Activated CD8-positive, alpha-beta T cell treated with anti-CD3 and anti-CD28 coated beads for 36 hours (primary cell): ENCODE results near the gene CDKAL1. TPM values are rescaled to one million over a fixed set of nuclear protein-coding genes. Genes with fewer than 3 reads are reported as not detected.

ENCODE experiments used
- ATAC-seq: fragments of 200-7000 bp; cut with Tn5 transposase; one replicate; pipeline ENCODE4 v1.10.0; 2021; ENCODE audit warnings: mild to moderate bottlenecking, moderate library complexity
- CTCF ChIA-PET: fragments of 350-600 bp; sonication (Branson Sonifier 250); formaldehyde crosslinking; loops from one replicate; lab custom pipeline; 2021; ENCODE audit warnings: antibody characterized with exemption; lab: Charles Lee
- POLR2A ChIA-PET: fragments of 350-600 bp; sonication (Branson Sonifier 250); formaldehyde crosslinking; loops from one replicate; lab custom pipeline; 2021; ENCODE audit warnings: antibody characterized with exemption; lab: Charles Lee
- DNase-seq: peaks from one replicate; pipeline ENCODE4 v3.0.0-alpha.2; 2020
- H3K27ac Mint-ChIP-seq: one replicate; pipeline ENCODE4 v1.8.0; 2021; ENCODE audit warnings: mild to moderate bottlenecking, mixed read lengths
- H3K27me3 Mint-ChIP-seq: one replicate; pipeline ENCODE4 v1.8.0; 2021; ENCODE audit warnings: mixed read lengths
- H3K36me3 Mint-ChIP-seq: one replicate; pipeline ENCODE4 v1.8.0; 2021; ENCODE audit warnings: low read depth, mixed read lengths
- H3K4me1 Mint-ChIP-seq: one replicate; pipeline ENCODE4 v1.8.0; 2021; ENCODE audit warnings: low read depth, mixed read lengths
- H3K4me3 Mint-ChIP-seq: one replicate; pipeline ENCODE4 v1.8.0; 2021; ENCODE audit warnings: mild to moderate bottlenecking, moderate library complexity, mixed read lengths
- H3K9me3 Mint-ChIP-seq: one replicate; pipeline ENCODE4 v1.8.0; 2021; ENCODE audit warnings: mixed read lengths
- CTCF ChIP-seq: fragments of 200-600 bp; IDR thresholded peaks from one replicate; pipeline ENCODE4 v1.8.0; 2022; ENCODE audit warnings: antibody characterized with exemption, mild to moderate bottlenecking
- intact Hi-C: fragments of 100-400 bp; cut with micrococcal nuclease; formaldehyde crosslinking; loops from one replicate; pipeline ENCODE4 v1.10.0; 2022
- total RNA-seq, 2 experiments: library from RNA; stranded (reverse); gene quantifications; one replicate each; pipeline ENCODE4 v1.2.3, GENCODE V29; 2021

The CDKAL1 gene
- total RNA-seq, 2 experiments from 2014 or later, result 21.6 to 23.6 TPM

GRCh38 chr6:21198032-21198640 lies 663.9 kb downstream of the CDKAL1 start:
- ChIA-PET CTCF (no interaction called here), POLR2A (no interaction called here)
- DNase-seq, result no peak
- H3K27ac Mint-ChIP-seq, result no peak overlapping the region
- no peaks in the 10 kb centered on the region for H3K9me3 Mint-ChIP-seq
- H3K4me3 Mint-ChIP-seq, result no peak overlapping the region
- peaks cover 6% of the 10 kb centered on the region for H3K4me1 Mint-ChIP-seq
- TF ChIP-seq CTCF, result no peak
- ATAC-seq, result no peak
- peaks cover 31% of the 10 kb centered on the region for H3K36me3 Mint-ChIP-seq
- intact Hi-C loops, result no loop called here
- no peaks in the 10 kb centered on the region for H3K27me3 Mint-ChIP-seq

- ChIA-PET CTCF (no interaction called here), POLR2A (no interaction called here)
- no peak for TF ChIP-seq CTCF
- DNase-seq (no peak), ATAC-seq (no peak)
- Mint-ChIP-seq H3K27ac (no peak overlapping the region), H3K9me3 (no peaks in the 10 kb centered on the region), H3K36me3 (peaks cover 39% of the 10 kb centered on the region), H3K4me3 (no peak overlapping the region), H3K4me1 (peaks cover 6% of the 10 kb centered on the region), H3K27me3 (no peaks in the 10 kb centered on the region)
- intact Hi-C loops, result no loop called here
Measured at GRCh38 chr6:21199262-21199661, 665.0 kb downstream of the CDKAL1 start.

- ChIA-PET CTCF (no interaction called here), POLR2A (no interaction called here)
- intact Hi-C loops, result no loop called here
- Mint-ChIP-seq H3K9me3 (peaks cover 4% of the 10 kb centered on the region), H3K4me1 (peaks cover 6% of the 10 kb centered on the region), H3K27me3 (no peaks in the 10 kb centered on the region), H3K36me3 (peaks cover 49% of the 10 kb centered on the region), H3K4me3 (no peak overlapping the region), H3K27ac (no peak overlapping the region)
- DNase-seq (no peak), ATAC-seq (no peak)
- no peak for TF ChIP-seq CTCF
Measured at GRCh38 chr6:21200134-21200870, 666.0 kb downstream of the CDKAL1 start.

- no peaks in the 10 kb centered on the region for H3K27me3 Mint-ChIP-seq
- intact Hi-C loops, result no loop called here
- peaks cover 6% of the 10 kb centered on the region for H3K4me1 Mint-ChIP-seq
- peaks cover 4% of the 10 kb centered on the region for H3K9me3 Mint-ChIP-seq
- no peak overlapping the region for H3K27ac Mint-ChIP-seq
- no peak for TF ChIP-seq CTCF
- ATAC-seq (no peak), DNase-seq (no peak)
- no peak overlapping the region for H3K4me3 Mint-ChIP-seq
- CTCF ChIA-PET, result no interaction called here
- peaks cover 53% of the 10 kb centered on the region for H3K36me3 Mint-ChIP-seq
- POLR2A ChIA-PET, result no interaction called here
Measured at GRCh38 chr6:21201187-21201586, 666.9 kb downstream of the CDKAL1 start.

GRCh38 chr6:21201637-21202350 lies 667.5 kb downstream of the CDKAL1 start:
- Mint-ChIP-seq H3K27ac (no peak overlapping the region), H3K4me3 (no peak overlapping the region), H3K9me3 (peaks cover 4% of the 10 kb centered on the region), H3K4me1 (peaks cover 6% of the 10 kb centered on the region), H3K27me3 (no peaks in the 10 kb centered on the region), H3K36me3 (peaks cover 55% of the 10 kb centered on the region)
- ChIA-PET POLR2A (no interaction called here), CTCF (interaction anchor here (0.7 kb wide), 1 partner anchor 48 kb away, joined by 3 read pairs; no protein-coding TSS in a partner anchor)
- DNase-seq (no peak), ATAC-seq (no peak)
- TF ChIP-seq CTCF, result no peak
- intact Hi-C loops, result no loop called here
